ENCODE measurements around the gene MAFG. TPM values are rescaled to one million over a fixed set of nuclear protein-coding genes. Genes with fewer than 3 reads are reported as not detected.

Gene MAFG
- total RNA-seq, 1 experiment from 2014 or later, result 31.4 TPM

DNA sequence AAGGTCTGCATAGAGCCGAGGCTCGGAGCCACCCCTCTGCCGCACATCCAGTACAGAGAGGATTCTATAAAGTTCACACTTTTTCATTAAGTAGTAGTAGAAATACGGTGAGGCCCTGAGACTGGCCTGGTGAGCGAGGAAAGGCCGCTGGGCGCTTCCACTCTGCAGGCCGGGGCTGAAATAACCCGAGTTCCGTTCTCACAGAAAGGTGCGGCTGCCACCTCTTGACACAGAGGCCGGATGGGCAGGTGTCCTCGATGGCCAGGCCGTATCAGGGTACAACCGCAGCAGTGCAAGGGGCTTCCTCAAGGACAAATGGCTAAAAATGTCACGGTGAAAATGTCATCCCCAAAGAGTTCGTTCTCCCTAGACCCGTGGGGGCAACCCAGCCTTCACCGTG lies 15.6 kb downstream of the MAFG start:
- Histone ChIP-seq H3K14ac (ENCODE audit: insufficient read depth, low read length) (no peak overlapping the region), H3T11ph (ENCODE audit: low read length) (no peak overlapping the region), H3K27me3 (ENCODE audit: insufficient read depth, low read length) (no peaks in the 10 kb centered on the region), H2BK20ac (ENCODE audit: low read depth, low read length, poor library complexity, severe bottlenecking) (no peak overlapping the region), H2AFZ (ENCODE audit: low read length) (no peak overlapping the region), H2BK120ac (ENCODE audit: low read depth, low read length, poor library complexity, severe bottlenecking) (no peak overlapping the region), H2BK15ac (ENCODE audit: low read depth, low read length) (no peak overlapping the region), H3K4ac (ENCODE audit: low read depth, low read length) (no peak overlapping the region), H3K79me2 (ENCODE audit: insufficient read depth, low read length) (no peaks in the 10 kb centered on the region; the same call in 1 of the 2 replicates), H3K4me1 (ENCODE audit: insufficient read depth, low read length) (no peaks in the 10 kb centered on the region), H3K18ac (ENCODE audit: insufficient read length, low read depth, low read length) (no peak overlapping the region), H3K79me1 (ENCODE audit: insufficient read depth, low read depth, low read length, poor library complexity, severe bottlenecking) (no peaks in the 10 kb centered on the region), H3K23ac (ENCODE audit: insufficient read length, low read depth, low read length) (no peak overlapping the region), H3K9ac (ENCODE audit: extremely low read depth, insufficient read length, low read length) (no peak overlapping the region), H4K5ac (ENCODE audit: insufficient read length, low read depth, low read length) (no peak overlapping the region), H4K91ac (ENCODE audit: insufficient read length, low read depth, low read length) (no peak overlapping the region), H3K4me2 (ENCODE audit: insufficient read depth, insufficient read length, low read length) (no peak overlapping the region), H3K56ac (ENCODE audit: insufficient read length, low read depth, low read length) (no peak overlapping the region), H2AK5ac (ENCODE audit: insufficient read length, low read length) (no peak overlapping the region), H2BK5ac (ENCODE audit: insufficient read length, low read length) (no peak overlapping the region), H3K27ac (ENCODE audit: insufficient read length, low read depth, low read length) (no peak overlapping the region), H2BK12ac (ENCODE audit: insufficient read length, low read depth, low read length) (no peak overlapping the region), H4K20me1 (ENCODE audit: control insufficient read depth, insufficient read depth, insufficient read length) (no peaks in the 10 kb centered on the region), H3K23me2 (ENCODE audit: insufficient read length, low read depth, low read length, poor library complexity, severe bottlenecking) (peaks cover 6% of the 10 kb centered on the region), H4K8ac (replicated peaks; ENCODE audit: insufficient read length, low read depth, low read length) (no peak overlapping the region), H3K9me3 (ENCODE audit: control insufficient read depth, low read depth, low read length) (no peaks in the 10 kb centered on the region)
- TF ChIP-seq, protein P1, sequence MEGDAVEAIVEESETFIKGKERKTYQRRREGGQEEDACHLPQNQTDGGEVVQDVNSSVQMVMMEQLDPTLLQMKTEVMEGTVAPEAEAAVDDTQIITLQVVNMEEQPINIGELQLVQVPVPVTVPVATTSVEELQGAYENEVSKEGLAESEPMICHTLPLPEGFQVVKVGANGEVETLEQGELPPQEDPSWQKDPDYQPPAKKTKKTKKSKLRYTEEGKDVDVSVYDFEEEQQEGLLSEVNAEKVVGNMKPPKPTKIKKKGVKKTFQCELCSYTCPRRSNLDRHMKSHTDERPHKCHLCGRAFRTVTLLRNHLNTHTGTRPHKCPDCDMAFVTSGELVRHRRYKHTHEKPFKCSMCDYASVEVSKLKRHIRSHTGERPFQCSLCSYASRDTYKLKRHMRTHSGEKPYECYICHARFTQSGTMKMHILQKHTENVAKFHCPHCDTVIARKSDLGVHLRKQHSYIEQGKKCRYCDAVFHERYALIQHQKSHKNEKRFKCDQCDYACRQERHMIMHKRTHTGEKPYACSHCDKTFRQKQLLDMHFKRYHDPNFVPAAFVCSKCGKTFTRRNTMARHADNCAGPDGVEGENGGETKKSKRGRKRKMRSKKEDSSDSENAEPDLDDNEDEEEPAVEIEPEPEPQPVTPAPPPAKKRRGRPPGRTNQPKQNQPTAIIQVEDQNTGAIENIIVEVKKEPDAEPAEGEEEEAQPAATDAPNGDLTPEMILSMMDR (conservative IDR thresholded peaks at IDR 0.05), result no peak; the same call in 2 of the 3 replicates
- Mint-ChIP-seq H3K27me3 (ENCODE audit: low read depth) (no peaks in the 10 kb centered on the region), H3K36me3 (ENCODE audit: insufficient read depth in 1 of 3, low read depth in 3 of 3) (peaks cover 15 to 43% (median 36%) of the 10 kb centered on the region in 3 experiments; a peak in 6 of 7 replicates), H3K4me3 (peak overlapping the region; percentile 36 to 73; a peak in 3 of 5 replicates), H3K27ac (peak overlapping the region in 1 of 3 experiments; percentile 27; a peak in 1 of 7 replicates), H3K9me3 (no peaks in the 10 kb centered on the region; a peak in 1 of 5 replicates), H3K4me1 (peaks cover 4 to 8% of the 10 kb centered on the region in 2 experiments)
- no CpG with 5 or more reads among the region's 19 CpGs for WGBS (ENCODE audit: extremely low coverage, insufficient read length, low lambda C conversion rate)
- no peak for DNase-seq

Data from H9 (cell line).